GM21717 (cell line): Measurements from ENCODE around the gene CCDC12.
A peak's percentile ranks its signal among the peaks of the same experiment; 100 is the strongest.

Experiments used
- ATAC-seq: cut with Tn5 transposase; IDR thresholded peaks from one replicate; pipeline ENCODE4 v1.9.1; 2021; ENCODE audit warnings: mild to moderate bottlenecking, moderate library complexity; ENCODE audit not compliant: unreplicated experiment

Gene CCDC12

DNA sequence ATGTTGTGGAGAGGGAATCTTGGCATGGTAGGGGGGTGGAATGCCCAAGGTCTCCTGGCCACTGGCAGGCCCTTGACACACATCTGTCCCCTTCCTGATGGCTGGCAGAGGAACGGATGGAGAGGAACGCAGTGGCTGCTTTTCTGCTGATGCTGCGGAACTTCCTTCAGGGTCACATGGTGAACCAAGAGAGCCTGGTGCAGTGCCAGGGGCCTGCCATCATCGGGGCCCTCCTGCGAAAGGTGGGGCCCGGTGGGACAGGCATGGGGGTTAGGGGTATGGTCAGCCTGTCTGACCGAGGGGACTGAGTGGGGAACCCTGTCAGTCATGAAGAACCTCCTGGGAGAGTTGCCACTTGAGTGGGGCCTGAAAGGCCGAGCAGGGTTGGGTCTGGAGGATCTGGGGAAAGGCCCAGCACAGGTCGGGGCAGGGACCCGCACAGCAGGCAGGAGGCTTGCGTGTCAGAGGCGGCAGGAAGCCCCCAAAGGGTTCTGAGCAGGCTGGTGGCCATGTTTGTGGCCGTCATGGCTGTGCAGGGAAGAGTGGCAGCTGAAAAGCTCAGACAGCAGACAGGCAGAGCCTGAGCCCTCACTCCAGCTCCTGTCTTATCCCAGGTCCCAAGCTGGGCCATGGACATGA is 21.0 kb upstream of the CCDC12 start:
- no peak for ATAC-seq

DNA sequence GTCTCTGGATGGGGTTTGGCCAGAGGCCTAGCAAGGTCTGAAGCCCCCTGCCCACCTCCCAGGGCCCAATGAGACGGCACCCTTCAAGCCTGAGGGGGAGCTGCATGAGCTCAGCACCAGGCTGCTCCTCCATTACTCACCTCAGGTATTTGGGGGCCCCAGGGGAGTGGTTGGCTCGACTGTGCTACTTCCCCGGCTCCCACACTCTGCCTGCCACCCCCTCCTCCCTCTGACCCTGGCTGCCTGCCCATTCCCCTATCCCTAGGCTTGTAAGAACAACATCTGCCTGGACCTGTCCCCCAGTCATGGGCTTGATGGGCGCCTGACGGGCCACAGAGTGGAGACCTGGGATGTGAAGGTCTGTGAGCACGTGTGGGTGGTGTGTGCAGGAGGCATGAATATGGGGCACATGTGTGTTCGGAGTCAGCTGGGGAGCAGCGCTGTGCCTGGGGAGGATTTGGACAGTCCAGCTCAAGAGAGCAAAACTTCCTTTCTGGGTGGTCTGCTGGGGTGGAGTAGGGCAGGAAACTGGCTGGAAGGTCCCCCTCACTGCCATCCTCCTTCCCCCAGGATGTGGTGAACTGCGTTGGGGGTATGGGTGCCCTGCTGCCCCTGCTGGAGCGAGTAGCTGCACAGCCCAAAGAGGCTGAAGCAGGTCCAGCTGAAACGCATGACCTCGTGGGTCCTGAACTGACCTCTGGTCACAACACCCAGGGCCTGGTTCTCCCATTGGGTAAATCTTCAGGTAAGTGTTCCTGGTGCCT is 20.3 kb upstream of the CCDC12 start:
- no peak for ATAC-seq

DNA sequence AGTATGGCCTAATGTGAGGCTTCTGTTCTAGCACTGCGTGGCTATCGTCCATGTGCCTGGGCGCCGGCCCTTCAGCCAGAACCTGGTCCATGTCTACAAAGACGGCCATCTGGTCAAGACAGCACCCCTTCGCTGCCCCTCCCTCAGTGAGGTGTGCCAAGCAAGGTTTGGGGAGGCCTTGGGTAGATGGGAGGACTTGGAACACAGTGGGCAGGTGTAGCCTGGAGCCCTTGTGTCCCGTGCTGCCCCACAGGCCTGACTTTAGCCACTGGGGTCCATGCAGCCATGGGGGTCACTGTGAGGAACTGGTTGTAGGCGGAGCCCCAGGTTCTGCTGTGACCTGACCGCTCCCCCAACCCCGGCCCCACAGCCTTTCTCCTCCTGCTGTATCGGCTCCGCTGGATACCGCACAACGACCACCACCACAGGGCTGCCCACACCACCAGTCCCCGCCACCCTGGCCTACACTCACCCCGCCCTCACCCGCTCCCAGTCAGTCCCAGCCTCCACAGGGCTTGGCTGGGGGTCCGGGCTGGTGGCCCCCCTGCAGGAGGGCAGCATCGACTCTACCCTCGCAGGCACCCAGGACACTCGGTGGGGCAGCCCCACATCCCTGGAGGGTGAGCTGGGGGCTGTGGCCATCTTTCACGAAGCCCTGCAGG is 19.5 kb upstream of the CCDC12 start:
- no peak for ATAC-seq

DNA sequence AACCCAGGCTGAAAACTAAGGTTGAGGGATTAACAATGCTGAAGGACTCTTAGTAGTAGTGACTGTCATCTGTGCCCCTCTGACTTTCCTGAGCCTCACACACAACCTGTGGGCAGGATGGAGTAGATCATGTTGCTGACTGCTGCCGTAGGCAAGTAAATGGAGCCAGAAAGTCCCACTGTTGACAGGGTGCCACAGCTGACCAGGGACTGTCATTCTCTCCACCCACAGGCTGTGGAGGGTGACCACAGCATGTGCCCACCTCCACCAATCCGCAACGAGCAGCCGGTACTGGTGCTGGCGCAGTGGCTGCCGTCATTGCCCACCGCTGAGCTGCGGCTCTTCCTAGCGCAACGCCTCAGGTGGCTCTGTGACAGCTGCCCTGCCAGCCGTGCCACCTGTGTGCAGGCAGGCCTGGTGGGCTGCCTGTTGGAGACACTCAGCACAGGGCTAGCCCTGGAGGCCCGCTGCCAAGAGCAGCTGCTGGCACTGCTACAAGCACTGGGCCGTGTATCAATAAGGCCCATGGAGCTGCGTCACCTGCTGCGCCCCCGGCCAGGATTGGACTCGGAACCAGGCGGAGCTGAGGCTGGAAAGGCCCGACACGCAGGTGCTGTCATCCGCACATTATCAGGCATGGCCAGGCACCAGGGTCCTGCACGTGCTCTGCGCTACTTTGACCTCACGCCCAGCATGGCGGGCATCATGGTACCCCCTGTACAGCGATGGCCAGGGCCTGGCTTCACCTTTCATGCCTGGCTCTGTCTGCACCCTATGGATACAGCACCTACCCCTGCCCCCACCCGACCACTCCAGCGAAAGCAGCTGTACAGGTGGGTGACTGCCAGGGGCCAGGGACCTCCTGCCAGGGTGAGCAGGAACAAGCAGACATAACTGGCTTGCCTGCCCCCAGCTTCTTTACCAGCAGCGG is 18.5 kb upstream of the CCDC12 start:
- no peak for ATAC-seq

DNA sequence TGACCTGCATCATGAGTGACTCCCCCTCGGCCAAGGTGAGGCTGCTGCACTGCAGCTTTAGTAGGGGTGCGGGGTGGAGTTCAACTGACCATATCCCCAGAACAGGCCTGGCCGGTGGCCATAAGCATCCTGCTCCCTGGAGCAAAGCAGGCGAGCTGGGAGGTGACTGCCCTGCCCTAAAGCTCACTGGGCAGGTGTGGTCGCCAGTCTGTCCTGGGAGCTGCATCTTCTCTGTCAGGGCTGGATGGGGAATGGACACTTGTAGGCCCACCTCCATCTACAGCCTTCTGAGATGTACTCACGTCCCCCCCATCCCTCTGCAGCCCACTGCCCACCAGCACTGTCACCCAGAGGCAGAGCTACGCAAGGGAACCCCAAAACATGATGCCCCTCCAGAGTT is 17.4 kb upstream of the CCDC12 start:
- no peak for ATAC-seq

DNA sequence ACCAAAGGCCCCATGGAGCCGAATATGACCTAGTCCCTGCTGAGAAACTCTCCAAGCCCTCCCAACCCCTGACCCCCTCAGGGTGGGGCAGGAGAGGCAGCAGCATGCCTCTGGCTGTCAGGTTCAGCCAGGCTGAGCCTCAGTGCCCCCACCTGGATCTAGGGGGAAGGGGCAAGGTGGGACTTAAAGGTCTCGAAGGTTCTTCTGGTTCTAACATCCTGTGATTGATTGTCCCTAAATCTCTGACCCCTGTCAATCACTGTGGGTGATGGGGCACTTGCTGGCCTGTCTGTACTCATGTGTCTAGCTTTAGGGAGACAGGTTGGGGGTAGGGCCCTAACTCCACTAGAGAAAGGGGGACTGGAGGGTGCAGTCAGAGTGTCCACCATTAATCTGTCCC is 16.7 kb upstream of the CCDC12 start:
- ATAC-seq = no peak

DNA sequence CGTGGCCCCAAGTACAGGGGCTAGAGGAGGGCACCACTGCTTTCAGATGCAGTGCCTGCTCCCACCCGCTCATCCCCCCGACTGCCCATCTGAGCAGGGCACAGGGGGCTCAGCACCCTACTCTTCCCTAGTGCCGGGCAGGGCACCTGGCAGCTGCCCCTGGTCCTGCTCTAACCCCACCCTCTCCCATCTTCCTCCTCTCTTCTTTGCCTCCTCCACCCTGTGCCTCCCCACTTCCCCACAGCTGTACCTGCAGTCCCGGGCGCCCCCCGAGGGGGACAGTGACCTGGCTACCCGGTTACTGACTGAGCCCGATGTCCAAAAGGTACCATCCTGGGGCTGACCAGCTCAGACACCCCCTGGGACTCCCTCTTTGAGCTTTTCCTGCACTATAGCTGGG is 15.7 kb upstream of the CCDC12 start:
- no peak for ATAC-seq

DNA sequence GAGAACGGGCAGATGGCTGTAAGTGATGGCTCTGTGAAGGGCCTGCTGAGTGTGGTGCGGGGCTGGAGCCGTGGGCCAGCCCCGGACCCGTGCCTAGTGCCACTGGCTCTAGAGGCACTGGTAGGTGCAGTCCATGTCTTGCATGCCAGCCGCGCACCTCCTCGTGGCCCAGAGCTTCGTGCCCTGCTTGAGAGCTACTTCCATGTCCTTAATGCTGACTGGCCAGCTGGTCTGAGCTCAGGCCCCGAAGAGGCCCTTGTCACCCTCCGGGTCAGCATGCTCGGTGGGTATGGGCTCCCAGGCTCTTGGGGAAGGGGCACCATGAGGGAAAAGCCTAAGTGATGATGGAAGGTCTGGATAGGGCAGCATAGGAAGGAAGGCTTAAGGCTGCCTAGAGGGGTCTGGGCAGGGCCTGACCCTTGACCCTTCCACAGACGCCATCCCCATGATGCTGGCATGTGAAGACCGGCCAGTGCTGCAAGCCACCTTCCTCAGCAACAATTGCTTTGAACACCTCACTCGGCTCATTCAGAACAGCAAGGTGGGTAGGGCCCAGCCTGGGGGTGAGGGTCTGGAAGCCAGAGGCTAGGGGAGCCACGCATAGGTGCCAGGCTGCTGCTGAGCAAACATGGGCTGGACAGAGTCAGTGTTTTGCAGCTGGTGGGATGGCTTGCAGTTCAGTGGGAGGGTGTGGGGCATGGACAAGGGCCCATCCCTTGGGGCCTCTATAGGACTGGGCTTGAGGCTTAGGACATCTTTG is 15.0 kb upstream of the CCDC12 start:
- no peak for ATAC-seq

DNA sequence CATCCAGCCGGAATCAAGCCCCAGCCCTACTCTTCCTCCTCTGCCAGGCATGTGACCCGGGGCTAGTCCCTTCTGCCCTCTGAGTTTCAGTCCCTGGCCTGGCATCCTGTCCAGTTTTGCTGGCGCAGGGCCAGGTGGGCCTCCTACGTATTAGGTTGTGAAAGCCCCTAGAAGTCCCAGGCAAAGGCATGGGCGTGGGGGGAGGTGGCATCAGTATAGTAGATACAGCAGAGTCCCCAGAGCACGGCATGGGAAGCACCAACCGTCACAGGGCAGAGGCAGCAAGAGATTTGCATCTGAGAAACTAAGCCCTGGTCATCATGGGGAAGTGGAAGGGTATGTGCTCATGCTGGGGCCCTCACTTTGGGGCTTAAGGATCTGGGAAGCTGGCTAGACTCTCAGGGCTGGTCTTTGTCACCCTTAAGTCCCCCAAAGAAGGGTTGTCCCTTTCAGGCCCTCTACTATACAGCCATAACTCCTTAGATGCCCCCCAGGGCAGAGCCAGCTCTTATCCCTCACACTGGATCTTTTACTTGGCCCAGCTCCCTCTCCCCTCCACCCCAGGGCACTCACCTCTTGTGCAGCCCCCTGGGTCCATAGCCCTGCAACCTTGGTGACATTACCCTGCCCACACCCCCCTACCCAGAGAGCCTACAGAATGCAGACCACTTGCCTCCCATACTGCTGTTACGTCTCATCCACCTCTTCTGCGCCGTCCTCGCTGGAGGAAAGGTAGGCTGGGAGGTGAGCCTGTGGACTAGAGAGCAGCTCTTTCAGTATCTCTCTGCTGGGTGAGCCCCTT is 14.2 kb upstream of the CCDC12 start:
- ATAC-seq = no peak

DNA sequence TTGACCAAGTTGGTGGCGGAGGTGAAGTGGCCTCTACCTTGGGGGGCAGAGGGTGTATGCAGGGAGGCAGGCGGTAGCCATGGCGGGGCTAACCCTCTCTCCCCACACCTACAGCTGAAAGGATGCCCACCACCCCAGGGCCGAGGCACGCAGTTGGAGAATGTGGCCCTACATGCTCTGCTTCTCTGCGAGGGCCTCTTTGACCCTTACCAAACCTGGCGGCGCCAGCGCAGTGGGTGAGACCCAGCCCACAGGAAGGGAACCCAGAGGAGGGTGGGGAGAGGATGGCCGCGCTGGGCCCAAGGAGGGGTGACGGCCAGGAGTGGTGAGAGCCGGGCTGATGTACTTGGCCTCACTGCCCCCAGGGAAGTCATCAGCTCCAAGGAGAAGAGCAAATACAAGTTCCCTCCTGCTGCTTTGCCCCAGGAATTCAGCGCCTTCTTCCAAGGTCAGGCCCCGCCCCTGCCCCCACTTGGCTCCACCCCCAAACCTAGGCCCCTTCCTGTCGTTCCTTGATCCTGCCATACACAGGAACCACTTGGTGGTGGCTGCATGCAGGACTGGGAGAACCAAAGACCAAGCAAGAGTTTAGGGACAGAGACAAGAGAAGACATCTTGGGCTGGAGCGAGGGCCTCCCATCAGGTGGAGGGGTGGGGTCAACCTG is 12.7 kb upstream of the CCDC12 start:
- no peak for ATAC-seq

DNA sequence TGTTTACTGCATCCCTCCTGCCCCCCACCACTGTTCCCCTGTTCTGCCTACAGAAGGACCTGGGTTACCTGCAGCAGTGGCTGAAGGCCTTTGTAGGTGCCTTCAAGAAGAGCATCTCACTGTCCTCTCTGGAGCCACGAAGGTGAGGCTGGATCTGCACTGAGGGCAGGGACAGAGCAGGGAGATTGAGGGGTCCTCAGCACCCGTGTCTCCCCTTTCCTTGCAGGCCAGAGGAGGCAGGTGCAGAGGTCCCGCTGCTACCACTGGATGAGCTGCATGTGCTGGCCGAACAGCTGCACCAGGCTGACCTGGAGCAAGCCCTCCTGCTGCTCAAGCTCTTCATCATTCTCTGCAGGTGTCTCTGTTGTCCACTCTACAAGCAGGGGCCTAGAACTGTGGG is 12.1 kb upstream of the CCDC12 start:
- ATAC-seq = no peak

DNA sequence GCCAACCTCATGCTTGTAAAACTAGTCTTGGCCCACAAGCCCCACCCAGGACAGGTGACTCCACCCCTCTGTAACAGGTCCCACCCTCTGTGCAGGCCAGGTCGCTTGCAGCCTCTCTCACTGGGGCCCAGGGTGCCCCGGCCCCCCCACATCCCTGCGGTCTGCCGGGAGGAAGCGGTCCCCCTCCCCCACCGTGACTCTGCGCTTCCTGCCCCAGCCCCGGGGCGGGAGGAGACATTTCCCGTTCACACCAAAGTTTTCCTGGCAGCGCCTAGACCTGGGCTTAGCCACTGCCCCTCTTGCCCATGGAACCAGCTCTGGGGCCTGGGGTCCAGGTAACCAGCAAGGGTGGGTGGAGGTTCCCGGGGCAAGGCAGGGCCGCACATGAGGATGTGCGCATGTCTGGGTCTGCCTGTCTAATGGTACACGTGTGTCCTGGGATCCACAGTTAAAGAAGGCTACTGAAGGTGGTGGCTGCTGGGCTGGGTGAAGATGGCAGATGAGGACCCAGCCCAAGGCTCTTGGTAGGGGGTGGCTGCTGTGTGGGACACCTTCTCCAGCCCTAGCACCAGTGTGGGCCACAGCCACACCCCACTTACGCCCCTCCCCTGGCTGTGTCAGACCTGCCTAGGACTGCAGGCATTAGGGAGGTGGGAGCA is 11.3 kb upstream of the CCDC12 start:
- ATAC-seq = peak; percentile 65

DNA sequence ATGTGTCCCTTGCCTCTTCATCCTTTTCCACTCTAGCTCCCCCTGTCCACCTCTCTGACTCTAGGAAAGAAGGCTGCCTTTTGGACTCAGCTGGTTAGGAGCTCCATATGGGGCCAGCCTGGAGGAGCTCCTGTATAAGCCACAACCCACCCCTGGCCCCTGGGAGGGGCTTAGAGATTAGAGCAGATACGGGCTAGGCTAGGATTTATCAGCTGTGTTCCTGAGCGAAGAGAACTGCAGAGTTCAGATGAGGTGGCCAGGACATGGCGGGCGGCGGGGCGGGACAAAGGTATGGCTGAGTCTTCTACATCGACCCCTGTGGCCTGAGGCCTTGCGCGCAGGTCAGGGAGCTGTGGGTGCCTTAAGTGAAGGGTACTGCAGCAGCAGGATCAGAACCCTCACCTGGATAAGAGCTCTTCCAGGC is 10.8 kb upstream of the CCDC12 start:
- peak; percentile 2 for ATAC-seq

DNA sequence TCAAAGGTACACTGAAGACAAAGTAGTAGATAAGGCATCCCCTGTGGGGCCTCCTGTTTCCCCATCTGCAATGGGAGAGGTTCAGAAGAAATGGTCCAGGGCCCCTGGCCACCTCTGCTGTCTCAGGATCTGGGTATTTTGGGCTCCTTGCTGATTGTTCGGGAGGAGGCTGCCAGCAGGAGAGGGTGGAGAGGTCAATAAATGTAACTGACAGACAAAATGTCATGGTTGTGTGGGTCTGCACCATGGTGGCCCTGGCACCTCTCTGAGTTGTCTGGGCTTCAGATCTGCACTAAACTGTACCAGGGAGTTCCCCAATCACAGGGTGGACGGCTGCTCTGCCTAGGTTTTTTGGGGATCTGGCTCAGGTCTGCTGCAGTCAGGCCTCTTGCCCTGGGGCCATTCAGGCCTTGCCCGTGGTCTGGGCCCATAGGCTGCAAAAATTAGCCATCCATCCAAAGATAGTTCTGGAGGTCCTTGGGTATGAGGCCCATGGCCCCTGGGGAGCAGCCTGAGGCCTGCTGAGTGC is 10.3 kb upstream of the CCDC12 start:
- no peak for ATAC-seq

DNA sequence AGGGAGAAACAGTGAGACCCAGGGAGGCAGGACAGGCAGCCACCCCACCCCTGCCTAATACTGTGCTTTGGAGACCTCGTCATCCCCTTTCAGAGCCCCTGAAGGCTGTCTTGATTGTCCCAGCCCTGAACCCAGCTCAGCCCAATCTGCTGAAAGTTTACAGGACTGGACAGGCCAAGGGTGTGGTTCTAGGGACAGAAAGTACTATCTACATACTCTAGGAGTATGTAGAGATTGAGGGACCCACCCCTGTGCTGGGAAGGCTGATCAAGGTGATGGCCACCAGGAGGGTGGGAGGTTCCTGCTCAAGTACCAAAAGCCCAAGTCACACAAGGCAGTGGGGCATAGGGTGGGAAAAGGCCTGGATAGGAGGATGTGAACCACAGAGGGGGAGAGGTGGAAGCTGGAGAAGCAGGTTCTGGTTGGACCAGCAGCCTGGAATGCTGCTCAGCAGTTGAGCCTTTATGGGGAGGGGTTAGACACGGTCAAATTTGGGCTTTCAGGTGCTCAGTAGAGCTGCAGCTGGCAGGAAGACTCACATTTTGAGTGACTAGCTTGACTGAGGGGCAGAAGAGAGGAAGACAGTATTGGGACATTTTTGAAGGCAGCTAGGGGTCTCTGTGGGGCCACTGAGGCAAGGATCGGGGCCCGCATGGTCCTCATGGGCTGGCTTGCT is 9.6 kb upstream of the CCDC12 start:
- no peak for ATAC-seq

DNA sequence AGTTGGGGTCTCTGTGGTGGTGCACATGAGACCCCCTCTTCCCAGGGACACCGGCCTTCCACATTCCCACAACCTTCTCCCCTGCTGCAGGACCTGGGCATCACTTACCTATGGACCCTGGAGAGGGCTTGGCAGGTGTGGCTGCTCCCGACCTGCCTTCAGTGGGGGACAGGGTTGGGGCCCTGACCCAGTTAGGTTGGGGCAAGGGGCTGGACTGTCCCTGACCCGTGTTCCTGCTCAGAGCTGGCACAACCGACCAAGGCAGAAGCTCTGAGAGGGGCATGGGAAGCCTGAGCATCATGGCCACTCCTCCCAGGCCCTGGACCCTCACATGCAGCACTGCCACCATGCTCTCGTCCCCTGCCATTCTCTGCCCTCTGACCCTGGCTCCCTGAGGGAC is 9.0 kb upstream of the CCDC12 start:
- ATAC-seq = no peak

DNA sequence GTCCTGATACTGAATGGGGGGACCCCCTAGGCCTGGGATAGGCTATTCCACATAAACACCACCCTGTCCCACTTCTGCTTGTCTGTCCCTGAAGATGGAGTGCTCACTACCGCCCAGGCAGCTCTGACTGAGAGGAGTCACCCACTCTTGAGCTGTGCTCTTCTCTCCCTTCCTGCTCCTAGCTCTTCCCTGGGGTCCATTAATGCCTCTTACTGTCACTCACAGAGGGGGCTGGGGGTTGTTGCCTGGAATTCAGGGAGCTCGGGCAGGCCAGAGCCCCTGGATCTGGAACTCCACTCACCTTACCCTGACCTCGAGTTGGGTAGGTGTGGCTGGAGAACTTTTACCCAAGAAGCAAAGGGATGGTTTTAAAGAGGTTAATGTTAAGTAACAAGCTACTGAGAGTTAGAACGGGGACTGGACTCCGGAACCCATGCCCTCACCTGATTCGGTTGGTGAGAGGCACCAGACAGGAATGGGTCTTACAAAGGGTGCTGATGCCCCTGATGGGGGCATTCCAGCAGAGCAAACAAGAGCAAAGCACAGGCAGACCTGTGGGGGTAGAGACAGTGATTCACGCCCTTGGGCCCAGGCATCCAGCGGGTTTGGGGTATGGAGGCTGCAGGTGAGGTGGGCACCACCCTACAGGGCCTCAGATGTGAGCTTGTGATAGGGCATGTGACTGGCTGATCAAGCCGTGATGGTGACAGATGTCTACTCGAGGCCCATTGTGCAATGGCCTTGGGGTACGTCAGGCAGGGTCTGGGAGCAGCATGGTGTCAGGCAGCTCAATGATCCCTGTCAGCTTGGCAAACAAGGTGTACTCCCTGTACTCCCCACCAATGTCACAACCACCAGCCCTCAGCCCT is 8.3 kb upstream of the CCDC12 start:
- no peak for ATAC-seq
